PFSK-1 (cell line): ENCODE data around the gene HYAL3.

ENCODE experiments used
- FOXP2 ChIP-seq: optimal IDR thresholded peaks from 2 replicates; pipeline ENCODE3; 2011; ENCODE audit warnings: borderline replicate concordance, control low read depth, inconsistent platforms; ENCODE audit not compliant: insufficient read depth; ENCODE audit errors: extremely low read length, extremely low read depth
- POLR2AphosphoS5 ChIP-seq: IDR thresholded peaks from 2 replicates; pipeline ENCODE4 v1.6.1; 2012; ENCODE audit warnings: low read depth, mild to moderate bottlenecking, control low read depth, low read length, moderate library complexity
- REST ChIP-seq, 2 experiments: IDR thresholded peaks; 2 replicates each; pipeline versions ENCODE4 v1.6.1 to v1.8.0; 2011 to 2012; ENCODE audit warnings: low read depth in 2 of 2, low read length in 2 of 2, control low read depth in 1 of 2, inconsistent platforms in 1 of 2, mild to moderate bottlenecking in 1 of 2, moderate library complexity in 1 of 2; ENCODE audit not compliant: insufficient read depth in 1 of 2
- SIN3A ChIP-seq: IDR thresholded peaks from 2 replicates; pipeline ENCODE4 v1.6.1; 2012; ENCODE audit warnings: mild to moderate bottlenecking, low read length, moderate library complexity, borderline replicate concordance; ENCODE audit not compliant: insufficient read depth
- TAF1 ChIP-seq: IDR thresholded peaks from 2 replicates; pipeline ENCODE4 v1.6.1; 2012; ENCODE audit warnings: low read length, control low read depth, borderline replicate concordance; ENCODE audit not compliant: insufficient read depth

HYAL3 gene

DNA sequence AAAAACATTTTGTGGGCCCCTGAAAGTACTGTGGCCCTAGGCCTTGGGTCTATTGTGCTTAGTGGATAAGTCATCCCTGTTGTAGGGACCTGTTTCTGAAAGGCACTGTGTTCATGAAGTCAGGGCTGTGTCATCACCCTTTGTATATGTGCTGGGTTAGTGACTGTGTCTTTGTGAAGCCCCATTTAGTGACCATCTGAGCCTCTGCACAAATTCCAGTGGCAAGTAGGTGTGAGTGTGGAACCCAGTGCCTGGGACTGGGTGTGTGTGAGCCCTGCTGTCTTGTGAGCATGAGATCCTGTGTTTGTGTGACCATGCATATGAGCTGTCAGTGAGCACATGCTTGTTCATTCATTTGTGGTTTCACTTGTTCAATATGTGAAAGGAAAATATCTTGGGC, 5.4 kb upstream of the HYAL3 start:
- TF ChIP-seq REST (IDR thresholded peaks at IDR 0.05; ENCODE audit: insufficient read depth in 1 of 2, low read depth in 2 of 2, low read length in 2 of 2) (no peak), TAF1 (no peak), POLR2AphosphoS5 (no peak), FOXP2 (no peak), SIN3A (no peak)

DNA sequence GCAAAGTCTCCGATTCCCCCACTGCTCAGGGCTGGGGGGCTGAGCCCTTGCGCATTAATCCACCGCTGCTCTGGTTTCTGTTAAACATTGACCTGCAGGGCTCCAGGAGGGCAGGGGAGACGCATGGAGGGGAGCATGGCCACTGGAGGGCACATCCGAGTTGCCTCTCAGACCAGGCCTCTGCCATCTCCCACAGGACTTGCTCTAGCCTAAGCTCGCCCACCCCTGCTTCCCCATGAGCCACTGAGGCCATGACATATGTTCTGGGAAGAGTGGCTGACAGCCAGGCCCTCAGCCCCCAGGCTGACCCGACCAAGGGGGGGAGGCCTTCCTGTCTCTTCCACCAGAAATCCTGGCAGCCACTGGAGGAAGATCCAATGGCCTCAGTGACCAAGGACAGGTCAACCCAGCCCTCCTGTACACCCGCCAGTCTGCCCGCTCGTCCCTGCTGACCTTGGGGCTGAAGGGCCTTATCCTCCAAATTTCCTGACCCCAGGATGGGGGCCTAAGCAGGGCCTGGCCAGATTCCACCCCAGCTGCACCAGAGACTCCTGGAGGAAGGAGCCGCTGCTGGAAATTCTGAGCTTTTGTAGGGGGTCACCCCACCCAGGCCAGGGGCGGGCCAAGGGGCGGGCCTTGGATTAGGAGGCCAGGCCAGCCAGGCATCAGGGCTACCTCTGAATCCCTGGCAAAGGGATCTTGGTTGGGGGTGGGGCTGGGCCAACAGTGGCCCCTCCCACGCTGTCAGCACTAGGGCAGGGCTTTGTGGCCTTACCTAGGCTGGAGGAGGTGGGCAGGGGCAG, 4.0 kb upstream of the HYAL3 start, which contains the start of gene HYAL1:
TSS of gene HYAL1 (minus strand) at position 562 of the 803 bp plus-strand sequence. CDS start 618 bp downstream, outside the sequence.
- peak; percentile 40; the same call in 1 of the 2 replicates for TF ChIP-seq POLR2AphosphoS5
- no peak for TF ChIP-seq TAF1

- TF ChIP-seq POLR2AphosphoS5 (no peak), REST (IDR thresholded peaks at IDR 0.05; ENCODE audit: insufficient read depth in 1 of 2, low read depth in 2 of 2, low read length in 2 of 2) (no peak), FOXP2 (no peak), SIN3A (no peak), TAF1 (no peak)
Measured at GRCh38 chr3:50302095-50303012, 3.1 kb upstream of the HYAL3 start.

DNA sequence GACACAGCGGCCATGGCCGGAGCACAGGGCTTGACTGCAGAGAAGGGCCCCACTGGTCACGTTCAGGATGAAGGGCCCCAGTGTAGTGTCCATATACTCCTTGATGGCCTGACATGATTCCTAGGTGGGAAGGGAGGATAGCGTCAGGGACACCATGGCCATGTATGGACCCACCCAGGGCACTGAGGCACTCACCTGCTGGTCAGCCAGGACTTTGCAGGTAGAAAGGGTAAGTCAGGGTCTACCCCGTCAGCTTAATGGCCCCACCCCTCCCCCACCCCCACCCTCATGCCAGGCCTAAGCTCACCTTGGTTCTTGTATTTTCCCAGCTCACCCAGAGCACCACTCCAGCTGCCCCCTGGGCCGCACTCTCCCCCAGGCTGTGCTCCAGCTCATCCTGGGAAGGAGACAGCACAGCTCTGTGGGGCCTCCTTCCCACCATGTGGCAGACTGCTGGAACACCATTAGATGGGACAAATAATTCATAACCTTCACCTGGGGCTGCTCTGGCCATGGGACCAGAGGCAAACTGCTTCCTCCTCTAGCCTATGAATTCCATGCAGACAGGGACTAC, 1.6 kb upstream of the HYAL3 start:
- no peak for TF ChIP-seq POLR2AphosphoS5
- TF ChIP-seq TAF1 = no peak
- TF ChIP-seq FOXP2 = no peak
- TF ChIP-seq REST (IDR thresholded peaks at IDR 0.05; ENCODE audit: insufficient read depth in 1 of 2, low read depth in 2 of 2, low read length in 2 of 2) = no peak
- TF ChIP-seq SIN3A = no peak

GRCh38 chr3:50299929-50300680, 900 bp upstream of the HYAL3 start:
- TF ChIP-seq SIN3A (no peak), REST (IDR thresholded peaks at IDR 0.05; ENCODE audit: insufficient read depth in 1 of 2, low read depth in 2 of 2, low read length in 2 of 2) (no peak), TAF1 (peak; percentile 35; the same call in 1 of the 2 replicates), POLR2AphosphoS5 (no peak), FOXP2 (no peak)
